ENCODE data around the gene AGXT2.

DNA sequence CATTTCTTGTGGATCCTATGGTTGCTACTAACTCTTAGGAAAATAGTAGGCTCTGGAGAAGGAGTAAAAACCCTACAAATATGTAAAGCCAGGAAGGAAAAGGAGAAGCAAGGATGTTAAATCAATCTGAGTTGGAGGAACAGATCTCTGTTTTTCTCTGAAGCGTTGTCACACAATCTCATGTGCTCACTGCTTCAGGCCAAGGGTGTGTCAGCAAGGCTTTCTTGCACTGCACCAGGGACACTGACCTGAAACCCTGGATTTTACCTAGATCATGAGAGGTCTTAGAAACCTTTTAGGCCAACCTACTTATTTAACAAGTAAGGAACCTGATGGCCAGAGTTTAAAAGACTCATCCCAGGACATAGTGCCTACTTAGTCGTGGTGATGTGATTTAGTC is 12.5 kb upstream of the AGXT2 start:
- TF ChIP-seq, protein P1, sequence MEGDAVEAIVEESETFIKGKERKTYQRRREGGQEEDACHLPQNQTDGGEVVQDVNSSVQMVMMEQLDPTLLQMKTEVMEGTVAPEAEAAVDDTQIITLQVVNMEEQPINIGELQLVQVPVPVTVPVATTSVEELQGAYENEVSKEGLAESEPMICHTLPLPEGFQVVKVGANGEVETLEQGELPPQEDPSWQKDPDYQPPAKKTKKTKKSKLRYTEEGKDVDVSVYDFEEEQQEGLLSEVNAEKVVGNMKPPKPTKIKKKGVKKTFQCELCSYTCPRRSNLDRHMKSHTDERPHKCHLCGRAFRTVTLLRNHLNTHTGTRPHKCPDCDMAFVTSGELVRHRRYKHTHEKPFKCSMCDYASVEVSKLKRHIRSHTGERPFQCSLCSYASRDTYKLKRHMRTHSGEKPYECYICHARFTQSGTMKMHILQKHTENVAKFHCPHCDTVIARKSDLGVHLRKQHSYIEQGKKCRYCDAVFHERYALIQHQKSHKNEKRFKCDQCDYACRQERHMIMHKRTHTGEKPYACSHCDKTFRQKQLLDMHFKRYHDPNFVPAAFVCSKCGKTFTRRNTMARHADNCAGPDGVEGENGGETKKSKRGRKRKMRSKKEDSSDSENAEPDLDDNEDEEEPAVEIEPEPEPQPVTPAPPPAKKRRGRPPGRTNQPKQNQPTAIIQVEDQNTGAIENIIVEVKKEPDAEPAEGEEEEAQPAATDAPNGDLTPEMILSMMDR (conservative IDR thresholded peaks at IDR 0.05 in 1 of 2, IDR thresholded peaks at IDR 0.05 in 1 of 2; ENCODE audit: low read depth in 1 of 2, low read length in 2 of 2) = no peak
- no peak for TF ChIP-seq EZH2 (IDR thresholded peaks at IDR 0.05; ENCODE audit: low read length, missing control alignments)

Data from fibroblast of lung (primary cell).